Stimulated activated CD4-positive, alpha-beta T cell treated with anti-CD3 and anti-CD28 coated beads, Interleukin-4, amount 100 ng/mL, for 48 hours (primary cell): ENCODE data around the gene PPP1R1A.

ENCODE experiments used
- DNase-seq, 2 donors: peaks; one replicate each; pipeline ENCODE4 v3.0.0-alpha.2; 2020; ENCODE audit warnings: low read depth in 2 of 2

The PPP1R1A gene

GRCh38 chr12:54571193-54572188 lies 17.0 kb downstream of the PPP1R1A start:
- no peak for DNase-seq

- no peak for DNase-seq
These were observed 18.4 kb downstream of the PPP1R1A start for GRCh38 chr12:54569995-54570528.

DNA sequence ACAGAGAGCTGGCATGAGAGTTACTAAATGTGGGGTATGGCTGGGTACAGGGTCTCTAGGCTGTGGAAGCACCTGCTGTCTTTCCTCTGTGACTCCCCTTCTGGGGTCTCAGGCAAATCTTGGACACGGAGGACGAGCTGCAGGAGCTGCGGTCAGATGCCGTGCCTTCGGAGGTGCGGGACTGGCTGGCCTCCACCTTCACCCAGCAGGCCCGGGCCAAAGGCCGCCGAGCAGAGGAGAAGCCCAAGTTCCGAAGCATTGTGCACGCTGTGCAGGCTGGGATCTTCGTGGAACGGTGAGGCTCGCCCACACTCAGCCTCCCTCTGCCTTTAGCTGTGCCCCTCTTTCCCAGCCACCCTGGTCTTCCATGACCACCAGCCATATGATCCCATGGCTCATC lies 19.4 kb downstream of the PPP1R1A start:
- DNase-seq, result no peak

DNA sequence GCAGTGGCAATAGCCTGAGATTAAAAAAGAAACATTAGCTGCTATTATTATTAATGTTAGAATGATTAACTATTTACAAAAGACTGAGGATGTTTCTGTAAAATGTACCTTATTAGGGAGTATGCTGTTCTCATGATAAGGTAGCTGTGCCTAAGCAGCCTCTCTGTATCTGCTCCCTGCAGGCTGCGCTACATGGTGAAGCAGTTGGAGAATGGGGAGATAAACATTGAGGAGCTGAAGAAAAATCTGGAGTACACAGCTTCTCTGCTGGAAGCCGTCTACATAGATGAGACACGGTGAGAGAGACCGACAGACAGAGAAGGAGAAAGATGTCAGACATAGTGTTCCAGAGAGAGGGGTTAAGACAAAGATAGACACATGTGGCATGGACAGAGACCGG lies 21.7 kb downstream of the PPP1R1A start:
- DNase-seq, result no peak

- no peak for DNase-seq
These were observed 22.4 kb downstream of the PPP1R1A start for GRCh38 chr12:54565986-54566544.

DNA sequence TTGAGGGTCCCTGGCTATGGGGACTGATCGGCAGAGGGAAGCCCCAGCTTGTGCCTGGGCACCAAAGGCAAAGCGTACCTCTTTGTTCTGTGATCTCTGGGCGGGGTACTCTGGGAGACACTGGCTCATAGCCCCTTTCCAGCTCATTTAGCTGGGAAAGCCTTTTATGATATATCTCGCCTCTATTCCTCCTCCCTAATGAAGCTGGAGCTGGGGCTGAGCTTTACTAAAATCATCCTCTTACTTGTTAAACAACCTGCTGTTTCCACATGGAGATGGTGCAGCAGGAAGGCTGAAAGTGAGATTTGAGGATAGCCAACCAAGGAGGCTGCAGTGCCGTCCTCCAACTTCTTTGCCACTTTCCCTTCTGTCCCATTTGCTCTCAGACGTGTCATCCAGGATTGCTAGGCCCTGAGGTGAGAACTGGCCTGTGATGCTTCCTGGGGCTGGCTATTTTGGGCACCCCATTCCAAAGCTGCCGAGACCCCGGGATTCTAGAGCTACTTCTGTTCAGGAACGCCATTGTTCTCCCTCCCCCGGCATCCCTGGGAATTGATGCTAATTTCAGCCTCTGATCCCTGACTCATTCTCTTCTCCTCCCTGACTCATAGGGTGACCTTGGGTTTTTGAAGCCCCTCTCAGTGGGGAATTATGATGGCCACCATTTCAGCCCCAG lies 23.0 kb downstream of the PPP1R1A start:
- no peak for DNase-seq

- no peak for DNase-seq
These were observed 23.7 kb downstream of the PPP1R1A start for GRCh38 chr12:54564768-54565167.

DNA sequence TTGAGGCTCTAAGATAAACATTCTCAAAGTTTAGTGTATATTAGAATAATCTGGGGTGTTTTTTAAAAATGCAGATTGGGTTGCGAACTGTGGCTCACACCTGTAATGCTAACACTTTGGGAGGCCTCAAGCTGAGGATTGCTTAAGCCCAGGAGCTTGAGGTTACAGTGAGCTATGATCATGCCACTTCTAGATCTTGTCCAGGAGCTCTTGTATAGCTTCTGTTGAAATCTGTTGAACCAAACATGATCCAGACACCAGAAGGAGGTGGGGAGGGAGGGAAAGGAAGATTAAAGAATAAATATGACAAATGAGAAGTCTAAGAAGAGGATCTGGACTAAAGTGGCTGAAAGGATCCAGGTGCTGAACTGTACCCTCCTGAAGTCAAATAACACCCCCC lies 24.7 kb downstream of the PPP1R1A start:
- DNase-seq, result no peak

- DNase-seq, result no peak
These were observed 25.6 kb downstream of the PPP1R1A start for GRCh38 chr12:54562750-54563356.

DNA sequence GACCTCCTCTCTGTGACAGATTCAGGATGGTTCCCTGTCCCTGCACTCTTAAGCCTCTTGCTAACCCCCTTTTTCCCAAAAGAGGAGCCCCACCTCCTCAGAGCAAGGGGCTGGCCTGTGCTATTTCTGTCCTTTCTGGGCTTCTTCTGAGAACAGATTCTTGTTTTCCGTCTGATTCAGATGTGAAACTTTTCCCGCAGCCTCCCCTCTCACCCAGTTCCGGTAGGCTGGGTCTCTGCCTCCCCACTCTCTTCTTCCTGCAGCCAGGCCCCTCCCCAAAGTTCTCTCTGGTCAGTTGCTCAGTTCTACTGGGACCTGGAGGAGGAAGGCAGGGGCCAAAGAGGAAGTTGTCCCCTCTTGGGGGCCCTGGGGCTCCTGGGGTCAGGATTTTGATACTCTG lies 27.3 kb downstream of the PPP1R1A start:
- no peak for DNase-seq

GRCh38 chr12:54560374-54560858 lies 28.0 kb downstream of the PPP1R1A start:
- DNase-seq, result peak; percentile 78 to 82

GRCh38 chr12:54558759-54559158 lies 29.7 kb downstream of the PPP1R1A start:
- no peak for DNase-seq

GRCh38 chr12:54558311-54558710 lies 30.1 kb downstream of the PPP1R1A start:
- no peak for DNase-seq

GRCh38 chr12:54555670-54556257 lies 32.7 kb downstream of the PPP1R1A start:
- no peak for DNase-seq

GRCh38 chr12:54549774-54550451 lies 38.5 kb downstream of the PPP1R1A start:
- DNase-seq, result peak; percentile 17 to 18

DNA sequence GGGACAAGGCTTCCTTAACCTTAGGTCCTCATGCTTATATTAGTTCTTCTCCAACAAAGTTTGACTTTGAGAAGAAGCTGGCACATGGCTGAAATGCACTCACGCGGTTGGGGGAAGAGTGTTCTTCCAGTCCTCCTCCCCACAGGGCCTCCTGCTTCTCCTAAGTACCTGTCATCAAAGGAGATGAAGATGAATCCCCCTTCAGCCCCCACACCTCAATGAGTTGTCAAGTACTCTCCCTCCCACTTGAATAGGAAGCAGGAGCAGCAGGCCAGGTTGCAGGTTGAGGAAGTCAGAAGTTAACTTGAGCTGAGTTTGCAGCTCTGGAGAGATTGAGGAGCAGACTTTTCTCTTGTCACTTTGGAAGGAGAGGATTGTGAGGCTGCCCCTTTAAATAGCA lies 41.9 kb downstream of the PPP1R1A start:
- DNase-seq, result no peak

- DNase-seq, result no peak
These were observed 43.7 kb downstream of the PPP1R1A start for GRCh38 chr12:54544743-54545142.

GRCh38 chr12:54543526-54543925 lies 44.9 kb downstream of the PPP1R1A start:
- DNase-seq, result no peak

GRCh38 chr12:54541751-54542290 lies 46.6 kb downstream of the PPP1R1A start:
- no peak for DNase-seq

GRCh38 chr12:54538136-54538700 lies 50.2 kb downstream of the PPP1R1A start:
- DNase-seq, result no peak
